ENCODE measurements around the gene ERC2.

Gene ERC2

DNA sequence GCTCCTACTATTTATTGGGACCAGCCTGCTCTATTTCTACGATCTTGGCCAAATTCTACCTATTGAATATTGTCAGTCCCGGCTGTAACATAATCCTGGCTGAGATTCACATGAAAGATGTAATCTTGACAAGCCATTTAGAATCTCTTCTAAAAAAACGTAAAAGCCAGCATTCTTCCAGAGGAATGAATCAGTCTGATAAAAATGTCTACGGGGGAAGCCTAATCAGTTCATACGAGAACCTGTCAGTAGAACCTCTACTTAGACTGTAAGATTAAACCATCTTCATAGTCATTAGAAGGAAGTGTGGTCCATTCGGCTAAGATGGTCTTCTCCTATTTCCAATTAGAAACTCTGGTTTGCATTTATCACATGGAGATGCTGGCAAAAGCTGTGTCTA lies 833.9 kb downstream of the ERC2 start:
- Histone ChIP-seq H4K20me1 (ENCODE audit: insufficient read depth, low read length, poor library complexity, severe bottlenecking) (no peaks in the 10 kb centered on the region), H3K27me3 (ENCODE audit: insufficient read depth, low read length, poor library complexity, severe bottlenecking) (no peaks in the 10 kb centered on the region), H3K4me1 (ENCODE audit: insufficient read depth, low read length, poor library complexity, severe bottlenecking) (peaks cover 12% of the 10 kb centered on the region), H3K79me2 (ENCODE audit: insufficient read depth, low read length) (no peaks in the 10 kb centered on the region), H3K4me3 (ENCODE audit: low read length, poor library complexity, severe bottlenecking) (no peak overlapping the region), H3K36me3 (ENCODE audit: insufficient read depth, low read length) (no peaks in the 10 kb centered on the region), H3K9me3 (ENCODE audit: insufficient read depth, low read depth, low read length) (no peaks in the 10 kb centered on the region), H3F3A (ENCODE audit: low read depth) (no peaks in the 10 kb centered on the region), H3K9ac (ENCODE audit: low read depth, low read length, poor library complexity, severe bottlenecking) (no peak overlapping the region), H2AFZ (ENCODE audit: low read length) (no peak overlapping the region), H3K4me2 (ENCODE audit: low read depth, low read length, poor library complexity, severe bottlenecking) (no peak overlapping the region), H3K9me2 (replicated peaks; ENCODE audit: low read depth, low read length) (no peaks in the 10 kb centered on the region)
- TF ChIP-seq EZH2phosphoT487 (IDR thresholded peaks at IDR 0.05; ENCODE audit: borderline replicate concordance) (no peak), CTCF (conservative IDR thresholded peaks at IDR 0.05; ENCODE audit: low read length) (no peak)

- H3K9ac ChIP-seq (ENCODE audit: low read depth, low read length, poor library complexity, severe bottlenecking) = no peak overlapping the region
- H3F3A ChIP-seq (ENCODE audit: low read depth) = no peaks in the 10 kb centered on the region
- no peak overlapping the region for H2AFZ ChIP-seq (ENCODE audit: low read length)
- no peak for TF ChIP-seq EZH2phosphoT487 (IDR thresholded peaks at IDR 0.05; ENCODE audit: borderline replicate concordance)
- peak; percentile 39 for TF ChIP-seq CTCF (conservative IDR thresholded peaks at IDR 0.05; ENCODE audit: low read length)
- H3K9me3 ChIP-seq (ENCODE audit: insufficient read depth, low read depth, low read length) = no peaks in the 10 kb centered on the region
- no peaks in the 10 kb centered on the region for H3K36me3 ChIP-seq (ENCODE audit: insufficient read depth, low read length)
- no peaks in the 10 kb centered on the region for H3K9me2 ChIP-seq (replicated peaks; ENCODE audit: low read depth, low read length)
- H3K4me2 ChIP-seq (ENCODE audit: low read depth, low read length, poor library complexity, severe bottlenecking) = no peak overlapping the region
- no peaks in the 10 kb centered on the region for H4K20me1 ChIP-seq (ENCODE audit: insufficient read depth, low read length, poor library complexity, severe bottlenecking)
- H3K4me1 ChIP-seq (ENCODE audit: insufficient read depth, low read length, poor library complexity, severe bottlenecking) = peaks cover 16% of the 10 kb centered on the region
- no peak overlapping the region for H3K4me3 ChIP-seq (ENCODE audit: low read length, poor library complexity, severe bottlenecking)
- H3K27me3 ChIP-seq (ENCODE audit: insufficient read depth, low read length, poor library complexity, severe bottlenecking) = no peaks in the 10 kb centered on the region
- no peaks in the 10 kb centered on the region for H3K79me2 ChIP-seq (ENCODE audit: insufficient read depth, low read length)
Measured at GRCh38 chr3:55633333-55633732, 834.9 kb downstream of the ERC2 start.

DNA sequence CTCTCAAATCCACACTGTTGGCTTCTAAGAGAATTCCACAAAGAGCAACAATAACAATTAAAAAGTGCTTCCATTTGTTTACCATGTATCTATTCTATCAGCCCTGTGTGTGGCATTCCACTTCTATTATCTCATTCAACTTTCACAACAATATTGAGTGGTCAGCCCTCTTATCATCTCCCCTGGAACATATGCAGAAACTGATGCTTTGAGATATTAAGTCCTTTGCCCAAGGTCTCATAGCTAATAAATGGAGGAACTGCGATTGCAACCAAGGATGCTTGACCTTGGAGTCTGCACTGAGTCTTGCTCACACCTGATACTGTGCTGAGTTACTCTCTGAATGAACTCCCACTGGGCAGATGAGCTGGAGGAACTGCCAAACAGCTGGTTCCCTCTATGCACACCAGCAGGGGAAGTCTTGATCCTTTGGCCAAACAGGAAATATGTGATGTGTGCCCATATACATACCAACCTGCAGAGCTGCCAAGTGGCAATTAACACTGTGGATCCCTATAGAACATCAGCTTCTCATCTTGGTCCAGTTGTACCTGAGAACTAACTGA lies 836.4 kb downstream of the ERC2 start:
- H3K9me3 ChIP-seq (ENCODE audit: insufficient read depth, low read depth, low read length) = no peaks in the 10 kb centered on the region
- TF ChIP-seq EZH2phosphoT487 (IDR thresholded peaks at IDR 0.05; ENCODE audit: borderline replicate concordance) (no peak), CTCF (conservative IDR thresholded peaks at IDR 0.05; ENCODE audit: low read length) (0 out of 2 replicates have a peak, but pooled peaks have one; percentile 21)
- H3K9me2 ChIP-seq (replicated peaks; ENCODE audit: low read depth, low read length) = no peaks in the 10 kb centered on the region
- no peak overlapping the region for H3K9ac ChIP-seq (ENCODE audit: low read depth, low read length, poor library complexity, severe bottlenecking)
- H3F3A ChIP-seq (ENCODE audit: low read depth) = no peaks in the 10 kb centered on the region
- no peak overlapping the region for H3K4me3 ChIP-seq (ENCODE audit: low read length, poor library complexity, severe bottlenecking)
- no peak overlapping the region for H2AFZ ChIP-seq (ENCODE audit: low read length)
- no peaks in the 10 kb centered on the region for H3K27me3 ChIP-seq (ENCODE audit: insufficient read depth, low read length, poor library complexity, severe bottlenecking)
- H3K4me2 ChIP-seq (ENCODE audit: low read depth, low read length, poor library complexity, severe bottlenecking) = no peak overlapping the region
- H4K20me1 ChIP-seq (ENCODE audit: insufficient read depth, low read length, poor library complexity, severe bottlenecking) = no peaks in the 10 kb centered on the region
- H3K36me3 ChIP-seq (ENCODE audit: insufficient read depth, low read length) = no peaks in the 10 kb centered on the region
- H3K79me2 ChIP-seq (ENCODE audit: insufficient read depth, low read length) = no peaks in the 10 kb centered on the region
- H3K4me1 ChIP-seq (ENCODE audit: insufficient read depth, low read length, poor library complexity, severe bottlenecking) = peaks cover 16% of the 10 kb centered on the region
